Activated CD8-positive, alpha-beta T cell treated with anti-CD3 and anti-CD28 coated beads for 36 hours (primary cell): ENCODE data around the gene TRIP11. TPM values are rescaled to one million over a fixed set of nuclear protein-coding genes. Genes with fewer than 3 reads are reported as not detected.

ENCODE experiments used
- ATAC-seq: fragments of 200-7000 bp; cut with Tn5 transposase; one replicate; pipeline ENCODE4 v1.10.0; 2021; ENCODE audit warnings: mild to moderate bottlenecking, moderate library complexity
- CTCF ChIA-PET: fragments of 350-600 bp; sonication (Branson Sonifier 250); formaldehyde crosslinking; loops from one replicate; lab custom pipeline; 2021; ENCODE audit warnings: antibody characterized with exemption; lab: Charles Lee
- POLR2A ChIA-PET: fragments of 350-600 bp; sonication (Branson Sonifier 250); formaldehyde crosslinking; loops from one replicate; lab custom pipeline; 2021; ENCODE audit warnings: antibody characterized with exemption; lab: Charles Lee
- DNase-seq: peaks from one replicate; pipeline ENCODE4 v3.0.0-alpha.2; 2020
- H3K27ac Mint-ChIP-seq: one replicate; pipeline ENCODE4 v1.8.0; 2021; ENCODE audit warnings: mild to moderate bottlenecking, mixed read lengths
- H3K27me3 Mint-ChIP-seq: one replicate; pipeline ENCODE4 v1.8.0; 2021; ENCODE audit warnings: mixed read lengths
- H3K36me3 Mint-ChIP-seq: one replicate; pipeline ENCODE4 v1.8.0; 2021; ENCODE audit warnings: low read depth, mixed read lengths
- H3K4me1 Mint-ChIP-seq: one replicate; pipeline ENCODE4 v1.8.0; 2021; ENCODE audit warnings: low read depth, mixed read lengths
- H3K4me3 Mint-ChIP-seq: one replicate; pipeline ENCODE4 v1.8.0; 2021; ENCODE audit warnings: mild to moderate bottlenecking, moderate library complexity, mixed read lengths
- H3K9me3 Mint-ChIP-seq: one replicate; pipeline ENCODE4 v1.8.0; 2021; ENCODE audit warnings: mixed read lengths
- intact Hi-C: fragments of 100-400 bp; cut with micrococcal nuclease; formaldehyde crosslinking; loops from one replicate; pipeline ENCODE4 v1.10.0; 2022
- total RNA-seq, 2 experiments: library from RNA; stranded (reverse); gene quantifications; one replicate each; pipeline ENCODE4 v1.2.3, GENCODE V29; 2021
- TF ChIP-seq, protein P1 (sequence below): fragments of 200-600 bp; IDR thresholded peaks from one replicate; pipeline ENCODE4 v1.8.0; 2022; ENCODE audit warnings: antibody characterized with exemption, mild to moderate bottlenecking

TRIP11 gene
- total RNA-seq = 10 to 100 TPM; 33.5 to 35.5 TPM

DNA sequence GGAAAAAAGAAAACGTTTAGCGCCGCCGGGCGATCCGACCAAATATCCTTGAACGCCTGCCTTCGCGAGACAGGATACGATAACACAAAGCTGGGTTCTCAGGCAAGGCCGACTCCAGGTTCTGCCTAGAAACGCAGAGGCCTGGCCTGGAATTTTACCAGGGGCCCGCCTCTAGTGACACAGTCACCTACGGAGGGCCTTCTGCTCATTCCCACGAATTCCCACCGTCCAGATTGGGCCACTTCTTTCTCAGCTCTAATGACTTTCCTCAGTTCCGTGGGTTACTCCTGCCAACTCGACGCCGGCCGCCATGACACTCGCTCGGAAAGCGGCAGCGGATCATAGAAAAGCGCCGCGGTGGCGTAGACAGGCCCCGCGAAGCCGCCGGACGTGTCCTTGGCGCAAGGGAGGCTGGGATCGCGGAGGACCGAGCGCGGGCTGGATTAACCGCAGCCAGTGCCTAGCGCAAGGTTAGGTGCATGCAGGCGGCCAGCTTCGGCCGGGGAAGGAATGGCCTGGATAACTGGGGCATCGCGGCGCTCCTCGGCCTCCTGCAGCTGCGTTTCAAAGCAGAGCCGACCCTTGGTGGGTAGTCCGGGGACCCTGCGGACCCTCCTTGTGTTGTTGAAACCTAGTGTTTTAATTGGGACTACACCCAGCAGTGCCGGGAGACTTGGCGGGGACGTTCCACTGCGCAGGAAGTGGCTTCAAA is at the start of gene TRIP11:
TRIP11 (minus strand) TSS at position 341 of the 712 bp plus-strand sequence. CDS start 374 bp downstream, outside the sequence.
- CTCF ChIA-PET = interaction anchor here (1.3 to 2.2 kb wide), 5 partner anchors 13 to 67 kb away, joined by 3 to 15 read pairs (median 4); partner anchors contain the start of gene ATXN3
- ATAC-seq (peak; percentile 94), DNase-seq (peak; percentile 97)
- intact Hi-C loops = no loop called here
- TF ChIP-seq, protein P1, sequence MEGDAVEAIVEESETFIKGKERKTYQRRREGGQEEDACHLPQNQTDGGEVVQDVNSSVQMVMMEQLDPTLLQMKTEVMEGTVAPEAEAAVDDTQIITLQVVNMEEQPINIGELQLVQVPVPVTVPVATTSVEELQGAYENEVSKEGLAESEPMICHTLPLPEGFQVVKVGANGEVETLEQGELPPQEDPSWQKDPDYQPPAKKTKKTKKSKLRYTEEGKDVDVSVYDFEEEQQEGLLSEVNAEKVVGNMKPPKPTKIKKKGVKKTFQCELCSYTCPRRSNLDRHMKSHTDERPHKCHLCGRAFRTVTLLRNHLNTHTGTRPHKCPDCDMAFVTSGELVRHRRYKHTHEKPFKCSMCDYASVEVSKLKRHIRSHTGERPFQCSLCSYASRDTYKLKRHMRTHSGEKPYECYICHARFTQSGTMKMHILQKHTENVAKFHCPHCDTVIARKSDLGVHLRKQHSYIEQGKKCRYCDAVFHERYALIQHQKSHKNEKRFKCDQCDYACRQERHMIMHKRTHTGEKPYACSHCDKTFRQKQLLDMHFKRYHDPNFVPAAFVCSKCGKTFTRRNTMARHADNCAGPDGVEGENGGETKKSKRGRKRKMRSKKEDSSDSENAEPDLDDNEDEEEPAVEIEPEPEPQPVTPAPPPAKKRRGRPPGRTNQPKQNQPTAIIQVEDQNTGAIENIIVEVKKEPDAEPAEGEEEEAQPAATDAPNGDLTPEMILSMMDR = no peak
- Mint-ChIP-seq H3K27ac (peak within 1 kb of the TSS; percentile 93), H3K36me3 (peaks cover 17% of the 10 kb centered on the region), H3K9me3 (no peaks in the 10 kb centered on the region), H3K4me1 (peaks cover 32% of the 10 kb centered on the region), H3K27me3 (no peaks in the 10 kb centered on the region), H3K4me3 (peak within 1 kb of the TSS; percentile 98)
- POLR2A ChIA-PET = interaction anchor here (0.5 to 2.6 kb wide), 19 partner anchors 8 to 531 kb away, joined by 3 to 22 read pairs (median 3); partner anchors contain the start of genes ATXN3, CPSF2 and NDUFB1

DNA sequence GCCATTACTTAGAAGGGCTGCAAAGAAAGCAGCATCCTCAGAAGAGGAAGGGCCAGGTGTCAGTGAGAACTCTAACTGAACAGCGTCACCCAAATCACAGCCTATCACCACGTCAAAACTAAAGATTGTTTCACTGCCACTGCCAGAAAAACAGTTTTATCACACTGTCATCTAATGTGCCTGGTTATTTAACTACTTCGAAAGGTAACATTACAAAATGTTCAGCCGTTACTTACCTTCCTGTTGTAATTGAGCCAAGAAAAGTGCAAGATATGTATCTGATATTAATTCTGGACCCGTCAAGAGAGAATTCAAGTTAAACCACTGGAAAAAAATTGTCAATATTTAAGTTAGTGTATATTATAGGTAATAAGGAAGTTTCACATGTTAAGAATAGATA is 48.6 kb upstream of the TRIP11 start:
- Mint-ChIP-seq H3K9me3 (no peaks in the 10 kb centered on the region), H3K27me3 (no peaks in the 10 kb centered on the region), H3K4me1 (no peaks in the 10 kb centered on the region), H3K36me3 (peaks cover 23% of the 10 kb centered on the region), H3K4me3 (no peak overlapping the region), H3K27ac (no peak overlapping the region)
- ChIA-PET POLR2A (interaction anchor here (0.6 kb wide), 1 partner anchor 11 kb away, joined by 3 read pairs; no protein-coding TSS in a partner anchor), CTCF (interaction anchor here (2.8 kb wide), 1 partner anchor 18 kb away, joined by 13 read pairs; the partner anchor contains the start of gene ATXN3)
- DNase-seq (no peak), ATAC-seq (no peak)
- intact Hi-C loops = no loop called here
- TF ChIP-seq, protein P1 = no peak

DNA sequence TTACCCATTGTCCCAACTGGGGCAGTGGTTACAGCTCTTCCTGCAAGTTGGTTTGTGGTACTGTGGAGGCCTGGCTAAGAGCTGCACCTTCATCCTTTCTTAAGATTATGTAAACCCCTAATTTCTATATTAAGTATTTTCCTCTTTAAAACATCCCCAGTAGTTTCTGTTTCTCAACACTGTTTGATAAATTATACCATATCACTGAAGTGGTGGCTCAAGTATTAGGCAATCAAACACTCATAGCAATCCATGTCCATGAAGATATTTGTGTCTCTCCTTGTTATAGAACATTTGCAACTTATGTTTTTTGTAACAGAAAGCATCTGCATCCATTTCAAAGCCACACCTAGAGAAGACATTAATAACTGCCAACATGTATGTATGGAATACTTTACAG is 34.7 kb upstream of the TRIP11 start:
- Mint-ChIP-seq H3K36me3 (peaks cover 6% of the 10 kb centered on the region), H3K4me3 (no peak overlapping the region), H3K27ac (no peak overlapping the region), H3K4me1 (no peaks in the 10 kb centered on the region), H3K9me3 (no peaks in the 10 kb centered on the region), H3K27me3 (no peaks in the 10 kb centered on the region)
- CTCF ChIA-PET = no interaction called here
- intact Hi-C loops = no loop called here
- DNase-seq (no peak), ATAC-seq (no peak)
- TF ChIP-seq, protein P1 = no peak
- POLR2A ChIA-PET = no interaction called here

DNA sequence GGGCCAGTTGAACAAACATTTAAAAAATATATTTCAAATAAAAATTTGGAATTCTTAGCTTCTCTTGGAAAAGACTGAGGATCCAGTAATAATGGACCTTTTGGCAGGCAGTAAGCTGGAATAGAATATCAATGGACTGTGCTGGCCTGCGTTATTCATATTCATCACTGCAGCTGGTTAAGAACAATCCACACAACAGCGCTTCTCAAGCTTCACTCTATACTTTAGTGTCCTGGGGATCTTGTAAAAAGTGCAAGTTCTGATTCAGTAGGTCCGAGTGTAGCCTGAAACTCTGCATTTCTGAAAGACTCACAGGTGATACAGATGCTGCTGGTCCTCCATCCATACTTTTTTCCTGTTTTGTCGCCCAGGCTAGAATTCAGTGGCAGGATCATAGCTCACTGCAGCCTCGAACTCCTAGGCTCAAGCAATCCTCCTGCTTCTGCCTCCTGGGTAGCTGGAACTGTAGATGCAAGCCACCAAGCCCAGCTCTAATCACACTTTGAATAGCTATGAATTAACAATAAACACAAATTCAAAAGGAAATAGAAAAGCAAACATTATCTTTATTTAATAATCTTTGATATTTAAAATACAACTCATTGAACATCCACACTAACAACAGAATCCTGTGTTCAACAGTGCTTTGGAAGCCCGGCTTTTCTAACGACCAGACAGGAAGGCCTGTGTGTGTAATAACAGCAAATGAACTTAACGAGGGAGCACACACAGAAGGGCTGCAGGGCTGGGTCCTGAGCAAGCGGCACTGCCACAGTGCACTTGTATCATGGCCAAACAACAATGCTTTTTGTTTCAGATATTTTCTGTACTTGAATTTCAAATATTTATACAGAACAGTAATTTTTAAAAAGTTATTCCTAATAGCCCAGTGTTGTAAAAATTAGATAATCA is 18.4 kb upstream of the TRIP11 start:
- DNase-seq = no peak
- no peaks in the 10 kb centered on the region for H3K9me3 Mint-ChIP-seq
- ChIA-PET CTCF (interaction anchor here (1.0 kb wide), 1 partner anchor 49 kb away, joined by 3 read pairs; no protein-coding TSS in a partner anchor), POLR2A (interaction anchor here (0.7 to 0.9 kb wide), 2 partner anchors 12 to 18 kb away, joined by 3 to 4 read pairs; no protein-coding TSS in a partner anchor)
- no peak overlapping the region for H3K4me3 Mint-ChIP-seq
- TF ChIP-seq, protein P1 = no peak
- no peaks in the 10 kb centered on the region for H3K36me3 Mint-ChIP-seq
- no peaks in the 10 kb centered on the region for H3K27me3 Mint-ChIP-seq
- intact Hi-C loops = no loop called here
- no peak overlapping the region for H3K27ac Mint-ChIP-seq
- no peak for ATAC-seq
- no peaks in the 10 kb centered on the region for H3K4me1 Mint-ChIP-seq
